Tibial artery (tissue), 4 donors: ENCODE measurements around the gene TLX3.

Experiments
- DNase-seq, 2 donors: peaks; one replicate each; pipeline ENCODE4 v3.0.0-alpha.2; 2019
- H3K27ac ChIP-seq, 2 donors: fragments of 200-600 bp; sonication (generic) in 1 of 2; 1 replicate in 1 of 2; 2 replicates in 1 of 2; pipeline ENCODE4 v1.5.1; 2018 to 2019; ENCODE audit warnings: mild to moderate bottlenecking in 1 of 2
- H3K27me3 ChIP-seq, 2 donors: fragments of 200-600 bp; sonication (generic) in 1 of 2; one replicate each; pipeline versions ENCODE4 v1.5.1 to v1.6.0; 2016 to 2019
- H3K36me3 ChIP-seq, 3 donors: fragments of 200-600 bp; sonication (generic) in 2 of 3; one replicate each; pipeline ENCODE4 v1.5.1; 2016 to 2019; ENCODE audit warnings: mild to moderate bottlenecking in 2 of 3
- H3K4me1 ChIP-seq, 4 donors: fragments of 200-600 bp; sonication (generic) in 2 of 4; 1 replicate in 3 of 4; 2 replicates in 1 of 4; pipeline ENCODE4 v1.5.1; 2016 to 2019
- H3K4me3 ChIP-seq, 2 donors: fragments of 200-600 bp; sonication (generic) in 1 of 2; 1 replicate in 1 of 2; 2 replicates in 1 of 2; pipeline ENCODE4 v1.5.1; 2018 to 2019; ENCODE audit warnings: mild to moderate bottlenecking in 2 of 2
- H3K9me3 ChIP-seq, 3 donors: fragments of 200-600 bp; sonication (generic) in 1 of 3; one replicate each; pipeline ENCODE4 v1.5.1; 2016 to 2019
- intact Hi-C: fragments of 100-400 bp; cut with DNase I; formaldehyde crosslinking; loops from one replicate; pipeline ENCODE4 v1.15.0; 2023; ENCODE audit warnings: low total_unique reads
- TF ChIP-seq, protein P1 (sequence below), 2 experiments: fragments of 200-600 bp in 1 of 2; fragments of 450-650 bp in 1 of 2; IDR thresholded peaks; one replicate each; pipeline ENCODE4 v1.5.1; 2017 to 2019; ENCODE audit warnings: antibody characterized with exemption in 2 of 2, mild to moderate bottlenecking in 1 of 2, moderate library complexity in 1 of 2

The TLX3 gene

DNA sequence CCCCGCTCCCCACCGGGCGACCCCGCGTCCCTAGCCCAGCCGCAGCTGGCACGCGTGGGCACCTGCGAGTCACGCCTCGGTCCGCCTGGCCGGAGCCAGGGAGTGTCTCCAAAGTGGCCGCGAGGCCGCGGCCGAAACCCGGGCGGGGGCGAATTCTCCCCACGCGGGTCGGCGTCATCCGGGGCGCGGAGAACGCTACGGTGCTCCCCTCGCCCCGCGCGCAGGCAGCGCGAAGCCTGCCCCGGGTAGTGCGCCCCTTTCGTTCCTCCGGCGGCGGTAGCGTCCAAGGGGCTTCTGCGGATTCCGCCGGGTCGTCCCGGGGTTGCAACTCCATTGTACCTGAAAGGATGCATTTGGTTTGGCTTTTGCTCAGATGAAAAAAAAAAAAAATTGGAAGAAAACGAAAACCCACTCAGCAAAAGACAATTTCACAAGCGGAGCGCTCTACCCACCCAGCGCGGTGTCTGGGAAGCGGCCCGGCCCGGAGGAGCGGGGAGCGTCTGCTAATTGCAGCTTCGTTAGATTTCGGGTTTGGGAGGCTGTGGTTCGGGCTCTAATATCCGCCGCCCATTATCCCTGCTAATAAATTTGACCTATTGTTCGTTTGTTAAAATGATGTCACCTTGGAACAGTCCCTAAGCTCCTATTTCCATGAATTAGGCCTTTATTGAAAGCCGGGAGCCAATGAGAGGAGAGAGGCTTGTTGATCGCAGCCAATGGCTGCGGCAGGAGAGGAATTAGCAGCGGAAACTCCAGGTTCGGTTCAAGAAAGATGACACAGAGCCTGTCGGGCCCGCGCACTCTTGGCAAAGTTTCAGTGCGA is at the start of gene TLX3:
Gene TLX3 (plus strand): TSS at position 796 of the 823 bp plus-strand sequence. CDS start 118 bp downstream, outside the sequence.
- peaks cover 0 to 52% (median 40%) of the 10 kb centered on the region in 4 donors for H3K4me1 ChIP-seq
- intact Hi-C loops, result no loop called here
- no peak within 1 kb of the TSS for H3K4me3 ChIP-seq
- H3K27me3 ChIP-seq, result peaks cover 3 to 96% of the 10 kb centered on the region in 2 donors
- TF ChIP-seq, protein P1, sequence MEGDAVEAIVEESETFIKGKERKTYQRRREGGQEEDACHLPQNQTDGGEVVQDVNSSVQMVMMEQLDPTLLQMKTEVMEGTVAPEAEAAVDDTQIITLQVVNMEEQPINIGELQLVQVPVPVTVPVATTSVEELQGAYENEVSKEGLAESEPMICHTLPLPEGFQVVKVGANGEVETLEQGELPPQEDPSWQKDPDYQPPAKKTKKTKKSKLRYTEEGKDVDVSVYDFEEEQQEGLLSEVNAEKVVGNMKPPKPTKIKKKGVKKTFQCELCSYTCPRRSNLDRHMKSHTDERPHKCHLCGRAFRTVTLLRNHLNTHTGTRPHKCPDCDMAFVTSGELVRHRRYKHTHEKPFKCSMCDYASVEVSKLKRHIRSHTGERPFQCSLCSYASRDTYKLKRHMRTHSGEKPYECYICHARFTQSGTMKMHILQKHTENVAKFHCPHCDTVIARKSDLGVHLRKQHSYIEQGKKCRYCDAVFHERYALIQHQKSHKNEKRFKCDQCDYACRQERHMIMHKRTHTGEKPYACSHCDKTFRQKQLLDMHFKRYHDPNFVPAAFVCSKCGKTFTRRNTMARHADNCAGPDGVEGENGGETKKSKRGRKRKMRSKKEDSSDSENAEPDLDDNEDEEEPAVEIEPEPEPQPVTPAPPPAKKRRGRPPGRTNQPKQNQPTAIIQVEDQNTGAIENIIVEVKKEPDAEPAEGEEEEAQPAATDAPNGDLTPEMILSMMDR (IDR thresholded peaks at IDR 0.05), result no peak
- no peak within 1 kb of the TSS for H3K27ac ChIP-seq
- H3K36me3 ChIP-seq, result no peaks in the 10 kb centered on the region
- no peaks in the 10 kb centered on the region for H3K9me3 ChIP-seq
- DNase-seq, result no peak

DNA sequence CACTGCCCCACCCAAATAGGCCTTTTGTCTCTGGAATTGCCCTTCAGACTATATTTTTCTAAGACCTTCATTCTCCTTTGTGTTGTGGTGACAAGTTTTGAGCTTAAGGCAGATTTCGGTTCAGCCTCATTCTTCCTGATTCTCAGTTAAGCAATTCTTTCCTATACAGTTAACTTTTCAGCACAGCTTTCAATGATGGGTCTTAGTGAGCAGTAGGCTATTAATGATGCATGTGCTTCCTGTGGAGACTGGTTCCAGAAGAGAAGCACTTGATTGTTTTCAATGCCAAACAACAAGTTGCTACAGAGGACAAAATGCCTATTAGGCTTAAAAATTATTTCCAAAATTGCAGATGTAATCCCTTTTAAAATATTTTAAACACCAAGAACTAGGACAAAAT is 47.7 kb upstream of the TLX3 start:
- Histone ChIP-seq H3K4me3 (no peak overlapping the region), H3K4me1 (no peaks in the 10 kb centered on the region), H3K36me3 (no peaks in the 10 kb centered on the region), H3K9me3 (no peaks in the 10 kb centered on the region), H3K27ac (no peak overlapping the region), H3K27me3 (no peaks in the 10 kb centered on the region)
- intact Hi-C loops, result no loop called here
- DNase-seq, result no peak
- TF ChIP-seq, protein P1 (IDR thresholded peaks at IDR 0.05), result no peak

DNA sequence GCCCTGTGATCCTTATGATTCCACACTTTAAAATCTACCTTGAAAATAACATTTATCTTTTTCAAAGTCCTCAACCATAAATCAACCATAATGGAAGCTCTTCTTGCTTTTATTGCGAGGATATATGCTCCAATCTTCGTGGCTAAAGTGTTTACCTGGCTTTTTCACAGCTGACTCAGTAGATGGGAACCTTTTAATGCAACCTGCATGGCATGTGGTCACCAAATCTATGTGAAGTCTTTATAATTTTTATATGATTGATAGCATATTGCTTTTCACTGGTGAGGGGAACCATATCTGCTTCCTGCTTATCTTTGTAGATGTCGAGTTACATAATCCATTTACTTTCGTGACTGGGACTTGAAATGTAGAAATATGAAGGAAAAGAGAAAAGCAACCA is 47.1 kb upstream of the TLX3 start:
- Histone ChIP-seq H3K27ac (no peak overlapping the region), H3K4me1 (no peaks in the 10 kb centered on the region), H3K9me3 (no peaks in the 10 kb centered on the region), H3K4me3 (no peak overlapping the region), H3K36me3 (no peaks in the 10 kb centered on the region), H3K27me3 (no peaks in the 10 kb centered on the region)
- TF ChIP-seq, protein P1 (IDR thresholded peaks at IDR 0.05), result no peak
- DNase-seq, result no peak
- intact Hi-C loops, result no loop called here

DNA sequence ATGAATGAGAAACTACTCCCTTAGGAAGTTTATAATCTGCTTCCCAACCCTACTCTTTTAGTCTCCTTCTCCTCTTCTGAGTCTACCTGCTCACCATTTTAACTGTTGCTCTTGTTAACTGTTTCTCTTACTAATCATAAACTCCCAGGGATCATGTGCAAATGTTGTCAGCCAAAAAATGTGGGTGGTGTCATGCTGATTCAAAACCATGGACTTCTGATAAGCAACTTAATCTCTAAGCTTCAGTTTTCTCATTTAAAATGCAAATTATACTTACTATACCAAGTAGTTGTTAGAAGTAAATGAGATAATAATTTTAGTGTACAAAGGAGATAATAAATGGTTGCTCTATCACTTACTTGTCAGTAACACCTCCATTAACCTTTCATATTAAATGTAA is 45.9 kb upstream of the TLX3 start:
- H3K9me3 ChIP-seq, result no peaks in the 10 kb centered on the region
- H3K36me3 ChIP-seq, result no peaks in the 10 kb centered on the region
- H3K27ac ChIP-seq, result no peak overlapping the region
- H3K4me3 ChIP-seq, result no peak overlapping the region
- DNase-seq, result no peak
- intact Hi-C loops, result no loop called here
- no peaks in the 10 kb centered on the region for H3K27me3 ChIP-seq
- TF ChIP-seq, protein P1 (IDR thresholded peaks at IDR 0.05), result no peak
- H3K4me1 ChIP-seq, result no peaks in the 10 kb centered on the region

DNA sequence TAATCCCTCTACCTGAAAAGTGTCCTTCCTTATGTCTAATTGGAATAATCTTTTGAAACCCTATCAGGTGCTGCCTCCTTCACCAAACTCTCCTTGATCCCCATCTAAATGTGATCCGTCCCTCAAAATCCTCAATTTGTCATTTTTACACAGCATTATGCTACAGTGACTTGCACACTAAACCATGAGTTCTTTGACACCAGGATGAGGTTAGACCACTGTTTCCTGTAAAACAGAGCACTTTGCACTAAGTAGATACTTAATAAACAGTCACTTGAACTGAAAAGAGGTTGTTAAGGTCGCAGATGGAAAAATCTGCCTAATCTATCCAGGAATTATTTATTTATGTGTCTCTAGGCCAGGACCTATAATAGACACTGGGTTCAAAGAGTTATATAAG is 44.2 kb upstream of the TLX3 start:
- TF ChIP-seq, protein P1 (IDR thresholded peaks at IDR 0.05), result no peak
- intact Hi-C loops, result no loop called here
- Histone ChIP-seq H3K36me3 (no peaks in the 10 kb centered on the region), H3K4me3 (no peak overlapping the region), H3K9me3 (no peaks in the 10 kb centered on the region), H3K27me3 (no peaks in the 10 kb centered on the region), H3K27ac (no peak overlapping the region), H3K4me1 (no peaks in the 10 kb centered on the region)
- DNase-seq, result no peak
